Gastroesophageal sphincter (tissue), 3 donors: Measurements from ENCODE around the gene NFKB2.

Experiments used
- EP300 ChIP-seq: sonication (generic); formaldehyde crosslinking; IDR thresholded peaks from one replicate; pipeline ENCODE4 v1.6.1; 2017; ENCODE audit warnings: antibody characterized with exemption, mild to moderate bottlenecking
- POLR2A ChIP-seq, 2 donors: fragments of 450-650 bp; IDR thresholded peaks; one replicate each; pipeline ENCODE4 v1.6.1; 2017; ENCODE audit warnings: antibody characterized with exemption in 2 of 2, mild to moderate bottlenecking in 2 of 2, moderate library complexity in 1 of 2
- POLR2AphosphoS5 ChIP-seq: sonication (generic); formaldehyde crosslinking; IDR thresholded peaks from one replicate; pipeline ENCODE4 v1.6.1; 2017; ENCODE audit warnings: antibody characterized with exemption
- TF ChIP-seq, protein P1 (sequence below), 4 experiments: fragments of 200-600 bp in 2 of 4; fragments of 450-650 bp in 2 of 4; sonication (generic) in 1 of 4; IDR thresholded peaks; one replicate each; pipeline ENCODE4 v1.5.1; 2017 to 2019; ENCODE audit warnings: antibody characterized with exemption in 4 of 4, mild to moderate bottlenecking in 2 of 4, moderate library complexity in 2 of 4

DNA sequence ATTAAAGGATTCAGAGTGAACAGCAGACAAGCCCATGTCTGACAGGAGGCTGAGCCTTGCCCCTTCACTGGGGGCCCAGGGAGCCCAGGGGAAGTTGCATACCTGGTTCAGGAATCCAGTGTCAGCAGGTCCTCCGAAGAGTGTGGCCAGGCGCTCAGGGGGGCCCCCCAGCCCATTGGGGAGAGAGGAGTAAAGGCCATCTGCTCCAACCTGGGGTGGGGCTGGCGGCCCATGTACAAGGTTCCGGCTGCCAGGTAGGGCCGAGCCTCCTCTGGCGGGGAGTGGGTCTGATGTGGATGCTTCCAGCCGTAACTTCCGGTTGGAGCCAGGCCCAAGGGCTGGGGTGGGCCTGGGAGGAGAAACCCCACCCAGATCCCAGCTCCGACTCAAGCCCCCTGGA is 20.8 kb downstream of the NFKB2 start:
- TF ChIP-seq POLR2A (IDR thresholded peaks at IDR 0.05) = no peak
- TF ChIP-seq, protein P1, sequence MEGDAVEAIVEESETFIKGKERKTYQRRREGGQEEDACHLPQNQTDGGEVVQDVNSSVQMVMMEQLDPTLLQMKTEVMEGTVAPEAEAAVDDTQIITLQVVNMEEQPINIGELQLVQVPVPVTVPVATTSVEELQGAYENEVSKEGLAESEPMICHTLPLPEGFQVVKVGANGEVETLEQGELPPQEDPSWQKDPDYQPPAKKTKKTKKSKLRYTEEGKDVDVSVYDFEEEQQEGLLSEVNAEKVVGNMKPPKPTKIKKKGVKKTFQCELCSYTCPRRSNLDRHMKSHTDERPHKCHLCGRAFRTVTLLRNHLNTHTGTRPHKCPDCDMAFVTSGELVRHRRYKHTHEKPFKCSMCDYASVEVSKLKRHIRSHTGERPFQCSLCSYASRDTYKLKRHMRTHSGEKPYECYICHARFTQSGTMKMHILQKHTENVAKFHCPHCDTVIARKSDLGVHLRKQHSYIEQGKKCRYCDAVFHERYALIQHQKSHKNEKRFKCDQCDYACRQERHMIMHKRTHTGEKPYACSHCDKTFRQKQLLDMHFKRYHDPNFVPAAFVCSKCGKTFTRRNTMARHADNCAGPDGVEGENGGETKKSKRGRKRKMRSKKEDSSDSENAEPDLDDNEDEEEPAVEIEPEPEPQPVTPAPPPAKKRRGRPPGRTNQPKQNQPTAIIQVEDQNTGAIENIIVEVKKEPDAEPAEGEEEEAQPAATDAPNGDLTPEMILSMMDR (IDR thresholded peaks at IDR 0.05) = no peak
- no peak for TF ChIP-seq POLR2AphosphoS5
- no peak for TF ChIP-seq EP300
